ENCODE data around the gene SF3B2. TPM values are rescaled to one million over a fixed set of nuclear protein-coding genes. Genes with fewer than 3 reads are reported as not detected.

SF3B2 gene
- polyA plus RNA-seq, 1 of the 3 experiments (the other 2 are of a cell fraction) = 128 TPM

GRCh38 chr11:66101066-66101464 is 48.9 kb downstream of the SF3B2 start:
- POLR2A ChIA-PET = interaction anchor here (0.6 kb wide), 1 partner anchor 25 kb away, joined by 5 read pairs; no protein-coding TSS in a partner anchor

More at GRCh38 chr11:66101066-66101464, 48.9 kb downstream of the SF3B2 start:
- H3K27me3 ChIP-seq (ENCODE audit: insufficient read depth) = no peaks in the 10 kb centered on the region
- H3K27ac ChIP-seq (ENCODE audit: low read depth in 2 of 2, low read length in 1 of 2) = peak overlapping the region in 1 of 2 experiments; percentile 45; a peak in 1 of 4 replicates
- H3K9me2 ChIP-seq = no peaks in the 10 kb centered on the region
- no peaks in the 10 kb centered on the region for H3K9me3 ChIP-seq
- H3K4me1 ChIP-seq (ENCODE audit: control insufficient read depth in 1 of 2, insufficient read depth in 2 of 2, low read depth in 1 of 2, low read length in 1 of 2) = peaks cover 10 to 11% of the 10 kb centered on the region in 2 experiments; a peak in 3 of 4 replicates
- H4K20me1 ChIP-seq (ENCODE audit: insufficient read depth) = peaks cover 4% of the 10 kb centered on the region; the same call in 1 of the 2 replicates
- 96% methylated on average over 3 of the region's 3 CpGs for WGBS (ENCODE audit: low lambda C conversion rate)
- H3K4me2 ChIP-seq = no peak overlapping the region
- no peak for DNase-seq
- peaks cover 2% of the 10 kb centered on the region for H3F3A ChIP-seq (replicated peaks; ENCODE audit: insufficient read depth)
- TF ChIP-seq RFX5 (IDR thresholded peaks at IDR 0.05; ENCODE audit: low read length) = no peak
- TF ChIP-seq ZBTB33 (IDR thresholded peaks at IDR 0.05; ENCODE audit: borderline replicate concordance, low read depth) = no peak
- no peak for TF ChIP-seq FOXJ3 (CRISPR knock-in tag; IDR thresholded peaks at IDR 0.05)
- TF ChIP-seq EP300 (IDR thresholded peaks at IDR 0.05; ENCODE audit: borderline replicate concordance in 1 of 2, low read depth in 1 of 2, low read length in 1 of 2) = no peak
- TF ChIP-seq CHD2 (IDR thresholded peaks at IDR 0.05; ENCODE audit: low read length, partially characterized antibody) = no peak
- TF ChIP-seq USF1 (IDR thresholded peaks at IDR 0.05; ENCODE audit: borderline replicate concordance, low read depth) = no peak
- TF ChIP-seq REST (IDR thresholded peaks at IDR 0.05; ENCODE audit: low read depth, low read length) = no peak
- no peak for TF ChIP-seq SMC3 (IDR thresholded peaks at IDR 0.05; ENCODE audit: low read depth, low read length)
- no peak for TF ChIP-seq NRF1 (IDR thresholded peaks at IDR 0.05; ENCODE audit: low read depth, low read length)
- TF ChIP-seq POLR2AphosphoS5 (IDR thresholded peaks at IDR 0.05; ENCODE audit: low read depth, low read length) = no peak
- TF ChIP-seq RCOR1 (IDR thresholded peaks at IDR 0.05; ENCODE audit: low read length) = no peak
- TF ChIP-seq MXI1 (IDR thresholded peaks at IDR 0.05; ENCODE audit: low read depth, low read length) = no peak
- CTCF ChIA-PET = interaction anchor here (1.7 kb wide), 1 partner anchor 18 kb away, joined by 5 read pairs; no protein-coding TSS in a partner anchor
- H3K4me3 ChIP-seq (ENCODE audit: low read depth in 2 of 2, low read length in 1 of 2) = no peak overlapping the region
- H3K36me3 ChIP-seq (replicated peaks in 1 of 2; ENCODE audit: control insufficient read depth in 1 of 2, insufficient read depth in 2 of 2, low read length in 1 of 2) = no peaks in the 10 kb centered on the region
- no peak overlapping the region for H3K9ac ChIP-seq
- H2AFZ ChIP-seq (ENCODE audit: low read depth) = no peak overlapping the region
- H3K79me2 ChIP-seq (ENCODE audit: insufficient read depth) = peaks cover 99% of the 10 kb centered on the region

All from SK-N-SH (cell line).